Caco-2 (cell line): ENCODE results near the gene SEMA4A. TPM values are rescaled to one million over a fixed set of nuclear protein-coding genes. Genes with fewer than 3 reads are reported as not detected.

ENCODE experiments used
- BruUV-seq: library from RNA; stranded (reverse); fragments of 400-500 nt; replicated peaks from 2 replicates; lab custom pipeline; 2021; lab: Mats Ljungman, UMichigan
- CTCF ChIA-PET: fragments of 300-600 bp; sonication (Branson Sonifier 250); formaldehyde crosslinking; loops from one replicate; lab custom pipeline; 2022; ENCODE audit warnings: antibody characterized with exemption; lab: Charles Lee
- POLR2A ChIA-PET: fragments of 300-600 bp; sonication (Branson Sonifier 250); formaldehyde crosslinking; loops from one replicate; lab custom pipeline; 2022; ENCODE audit warnings: antibody characterized with exemption; lab: Charles Lee
- DNase-seq, 2 experiments: peaks; one replicate each; pipeline versions ENCODE4 v3.0.0 to v3.0.0-alpha.2; 2020 to 2022
- H3K27me3 ChIP-seq: replicated peaks from 2 replicates; pipeline ENCODE4 v1.6.0; 2011; ENCODE audit warnings: low read length; ENCODE audit not compliant: control insufficient read depth, insufficient read depth
- H3K36me3 ChIP-seq: 2 replicates; pipeline ENCODE4 v1.5.1; 2011; ENCODE audit warnings: low read length; ENCODE audit not compliant: control insufficient read depth, insufficient read depth
- H3K4me1 ChIP-seq: fragments of 250-450 bp; sonication (Bioruptor Pico); 2 replicates; pipeline ENCODE4 v1.5.1; 2020; ENCODE audit warnings: mild to moderate bottlenecking
- H3K4me3 ChIP-seq: 2 replicates; pipeline ENCODE4 v1.5.1; 2011; ENCODE audit warnings: low read depth, mild to moderate bottlenecking, control low read depth, low read length
- H3K9me3 ChIP-seq: fragments of 250-450 bp; sonication (Bioruptor Pico); 2 replicates; pipeline ENCODE4 v1.5.1; 2020; ENCODE audit warnings: mild to moderate bottlenecking, moderate library complexity
- H3K27ac Mint-ChIP-seq: one replicate; pipeline ENCODE4 v1.8.0; 2022; ENCODE audit warnings: mixed read lengths; ENCODE audit not compliant: unreplicated experiment
- H3K27me3 Mint-ChIP-seq: one replicate; pipeline ENCODE4 v1.8.0; 2022; ENCODE audit warnings: mixed read lengths; ENCODE audit not compliant: insufficient read depth, unreplicated experiment
- H3K36me3 Mint-ChIP-seq: one replicate; pipeline ENCODE4 v1.8.0; 2022; ENCODE audit warnings: mild to moderate bottlenecking, mixed read lengths; ENCODE audit not compliant: insufficient read depth, unreplicated experiment
- H3K4me1 Mint-ChIP-seq: one replicate; pipeline ENCODE4 v1.8.0; 2022; ENCODE audit warnings: low read depth, mixed read lengths; ENCODE audit not compliant: unreplicated experiment
- H3K4me3 Mint-ChIP-seq: one replicate; pipeline ENCODE4 v1.8.0; 2022; ENCODE audit warnings: mild to moderate bottlenecking, moderate library complexity, mixed read lengths; ENCODE audit not compliant: unreplicated experiment
- H3K9me3 Mint-ChIP-seq: one replicate; pipeline ENCODE4 v1.8.0; 2022; ENCODE audit warnings: mixed read lengths; ENCODE audit not compliant: unreplicated experiment
- intact Hi-C: fragments of 100-400 bp; cut with micrococcal nuclease; formaldehyde crosslinking; loops from one replicate; pipeline ENCODE4 v1.10.0; 2022; ENCODE audit not compliant: unreplicated experiment
- total RNA-seq: library from RNA; stranded (reverse); gene quantifications from 2 replicates; pipeline ENCODE4 v1.2.3, GENCODE V29; 2022
- TF ChIP-seq, protein P1 (sequence below), 2 experiments: fragments of 200-600 bp in 1 of 2; IDR thresholded peaks; 1 replicate in 1 of 2; 2 replicates in 1 of 2; pipeline versions ENCODE4 v1.5.1 to v1.8.0; 2011 to 2022; ENCODE audit warnings: antibody characterized with exemption in 1 of 2, control low read depth in 1 of 2, inconsistent platforms in 1 of 2, low read depth in 1 of 2, low read length in 1 of 2, mild to moderate bottlenecking in 1 of 2, moderate library complexity in 1 of 2; ENCODE audit not compliant: insufficient read depth in 1 of 2, severe bottlenecking in 1 of 2, unreplicated experiment in 1 of 2

Gene SEMA4A
- total RNA-seq, 1 experiment from 2014 or later: 0.52 TPM

DNA sequence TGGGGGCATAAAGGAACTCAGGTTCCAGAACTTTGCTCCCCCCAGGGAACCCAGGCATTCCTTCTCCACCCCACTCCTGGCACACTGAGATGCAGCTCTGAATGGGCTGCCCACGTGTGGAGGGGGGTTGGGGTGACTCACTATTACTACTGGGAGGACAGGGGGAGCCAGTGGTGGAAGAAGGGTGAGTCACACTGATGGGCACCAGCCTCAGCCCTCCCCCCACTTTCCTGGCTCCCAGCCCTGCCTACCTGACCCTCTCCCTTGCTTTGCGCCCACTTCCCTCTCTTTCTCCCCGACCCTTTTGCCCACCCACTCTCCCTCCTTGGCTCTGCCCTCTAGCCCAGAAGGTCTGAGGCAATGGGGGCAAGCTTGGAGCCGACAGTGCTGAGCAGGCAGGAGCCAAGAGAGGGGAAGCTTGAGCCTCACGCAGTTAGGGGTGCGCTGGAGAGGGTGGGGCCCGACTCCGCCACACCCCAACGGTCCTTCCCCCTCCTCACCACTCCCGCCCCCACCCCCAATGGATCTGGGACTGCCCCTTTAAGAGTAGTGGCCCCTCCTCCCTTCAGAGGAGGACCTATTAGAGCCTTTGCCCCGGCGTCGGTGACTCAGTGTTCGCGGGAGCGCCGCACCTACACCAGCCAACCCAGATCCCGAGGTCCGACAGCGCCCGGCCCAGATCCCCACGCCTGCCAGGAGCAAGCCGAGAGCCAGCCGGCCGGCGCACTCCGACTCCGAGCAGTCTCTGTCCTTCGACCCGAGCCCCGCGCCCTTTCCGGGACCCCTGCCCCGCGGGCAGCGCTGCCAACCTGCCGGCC lies 39.1 kb upstream of the SEMA4A start, which contains the start of gene LMNA:
LMNA (plus strand) TSS at position 611 of the 818 bp plus-strand sequence. CDS start 208 bp downstream, outside the sequence.
- Mint-ChIP-seq H3K4me3 (peak within 1 kb of the TSS; percentile 95), H3K4me1 (peaks cover 26% of the 10 kb centered on the region), H3K36me3 (peaks cover 12% of the 10 kb centered on the region), H3K9me3 (no peaks in the 10 kb centered on the region), H3K27me3 (no peaks in the 10 kb centered on the region), H3K27ac (peak within 1 kb of the TSS; percentile 63)
- TF ChIP-seq, protein P1, sequence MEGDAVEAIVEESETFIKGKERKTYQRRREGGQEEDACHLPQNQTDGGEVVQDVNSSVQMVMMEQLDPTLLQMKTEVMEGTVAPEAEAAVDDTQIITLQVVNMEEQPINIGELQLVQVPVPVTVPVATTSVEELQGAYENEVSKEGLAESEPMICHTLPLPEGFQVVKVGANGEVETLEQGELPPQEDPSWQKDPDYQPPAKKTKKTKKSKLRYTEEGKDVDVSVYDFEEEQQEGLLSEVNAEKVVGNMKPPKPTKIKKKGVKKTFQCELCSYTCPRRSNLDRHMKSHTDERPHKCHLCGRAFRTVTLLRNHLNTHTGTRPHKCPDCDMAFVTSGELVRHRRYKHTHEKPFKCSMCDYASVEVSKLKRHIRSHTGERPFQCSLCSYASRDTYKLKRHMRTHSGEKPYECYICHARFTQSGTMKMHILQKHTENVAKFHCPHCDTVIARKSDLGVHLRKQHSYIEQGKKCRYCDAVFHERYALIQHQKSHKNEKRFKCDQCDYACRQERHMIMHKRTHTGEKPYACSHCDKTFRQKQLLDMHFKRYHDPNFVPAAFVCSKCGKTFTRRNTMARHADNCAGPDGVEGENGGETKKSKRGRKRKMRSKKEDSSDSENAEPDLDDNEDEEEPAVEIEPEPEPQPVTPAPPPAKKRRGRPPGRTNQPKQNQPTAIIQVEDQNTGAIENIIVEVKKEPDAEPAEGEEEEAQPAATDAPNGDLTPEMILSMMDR (IDR thresholded peaks at IDR 0.05; ENCODE audit: insufficient read depth in 1 of 2, low read depth in 1 of 2, low read length in 1 of 2, severe bottlenecking in 1 of 2, unreplicated experiment in 1 of 2): no peak
- no peaks in the 10 kb centered on the region for H3K27me3 ChIP-seq
- CTCF ChIA-PET: interaction anchor here (0.7 to 5.9 kb wide), 6 partner anchors 9 to 332 kb away, joined by 4 to 43 read pairs (median 7); no protein-coding TSS in a partner anchor
- H3K4me1 ChIP-seq: peaks cover 35% of the 10 kb centered on the region
- POLR2A ChIA-PET: interaction anchor here (0.8 to 2.0 kb wide), 3 partner anchors 8 to 16 kb away, joined by 3 to 16 read pairs (median 13); no protein-coding TSS in a partner anchor
- DNase-seq: peak; percentile 83
- intact Hi-C loops: loop anchor here (1.0 kb wide), 2 partner anchors 8 to 9 kb away; no protein-coding TSS in a partner anchor
- no peaks in the 10 kb centered on the region for H3K9me3 ChIP-seq
- H3K36me3 ChIP-seq: no peaks in the 10 kb centered on the region
- no TSS peak for BruUV-seq
- H3K4me3 ChIP-seq: peak within 1 kb of the TSS; percentile 98

DNA sequence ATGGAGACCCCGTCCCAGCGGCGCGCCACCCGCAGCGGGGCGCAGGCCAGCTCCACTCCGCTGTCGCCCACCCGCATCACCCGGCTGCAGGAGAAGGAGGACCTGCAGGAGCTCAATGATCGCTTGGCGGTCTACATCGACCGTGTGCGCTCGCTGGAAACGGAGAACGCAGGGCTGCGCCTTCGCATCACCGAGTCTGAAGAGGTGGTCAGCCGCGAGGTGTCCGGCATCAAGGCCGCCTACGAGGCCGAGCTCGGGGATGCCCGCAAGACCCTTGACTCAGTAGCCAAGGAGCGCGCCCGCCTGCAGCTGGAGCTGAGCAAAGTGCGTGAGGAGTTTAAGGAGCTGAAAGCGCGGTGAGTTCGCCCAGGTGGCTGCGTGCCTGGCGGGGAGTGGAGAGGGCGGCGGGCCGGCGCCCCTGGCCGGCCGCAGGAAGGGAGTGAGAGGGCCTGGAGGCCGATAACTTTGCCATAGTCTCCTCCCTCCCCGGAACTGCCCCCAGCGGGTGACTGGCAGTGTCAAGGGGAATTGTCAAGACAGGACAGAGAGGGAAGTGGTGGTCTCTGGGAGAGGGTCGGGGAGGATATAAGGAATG lies 38.4 kb upstream of the SEMA4A start:
- H3K4me1 Mint-ChIP-seq: peaks cover 26% of the 10 kb centered on the region
- BruUV-seq: no TSS peak
- TF ChIP-seq, protein P1 (IDR thresholded peaks at IDR 0.05; ENCODE audit: insufficient read depth in 1 of 2, low read depth in 1 of 2, low read length in 1 of 2, severe bottlenecking in 1 of 2, unreplicated experiment in 1 of 2): no peak
- Histone ChIP-seq H3K4me3 (peak overlapping the region; percentile 98), H3K9me3 (no peaks in the 10 kb centered on the region), H3K27me3 (no peaks in the 10 kb centered on the region), H3K4me1 (peaks cover 42% of the 10 kb centered on the region), H3K36me3 (0 out of 2 replicates have a peak, but pooled peaks cover 2% of the 10 kb centered on the region)
- H3K36me3 Mint-ChIP-seq: peaks cover 12% of the 10 kb centered on the region
- POLR2A ChIA-PET: interaction anchor here (1.7 to 2.0 kb wide), 2 partner anchors 9 to 15 kb away, joined by 13 to 16 read pairs; no protein-coding TSS in a partner anchor
- peak overlapping the region; percentile 63 for H3K27ac Mint-ChIP-seq
- peak overlapping the region; percentile 95 for H3K4me3 Mint-ChIP-seq
- no peaks in the 10 kb centered on the region for H3K9me3 Mint-ChIP-seq
- CTCF ChIA-PET: interaction anchor here (0.7 to 5.9 kb wide), 10 partner anchors 8 to 331 kb away, joined by 3 to 43 read pairs (median 6); no protein-coding TSS in a partner anchor
- DNase-seq: no peak
- intact Hi-C loops: loop anchor here (1.0 kb wide), 2 partner anchors 8 to 9 kb away; no protein-coding TSS in a partner anchor
- H3K27me3 Mint-ChIP-seq: no peaks in the 10 kb centered on the region
